ENCODE results near the gene PRPF6.

GRCh38 chr20:64082126-64082731 lies 101.3 kb downstream of the PRPF6 start:
- TF ChIP-seq CTCF (IDR thresholded peaks at IDR 0.05; ENCODE audit: extremely low read depth in 1 of 2, insufficient read depth in 1 of 2, low read depth in 1 of 2, low read length in 2 of 2) (no peak), JUN (IDR thresholded peaks at IDR 0.05; ENCODE audit: borderline replicate concordance, insufficient read depth, insufficient read length, low read depth) (no peak), GATA2 (IDR thresholded peaks at IDR 0.05; ENCODE audit: insufficient read depth, insufficient read length, low read depth, low read length) (no peak), POLR2A (IDR thresholded peaks at IDR 0.05; ENCODE audit: low read depth, low read length) (no peak), MYC (IDR thresholded peaks at IDR 0.05; ENCODE audit: low read depth, low read length) (no peak)
